ENCODE measurements around the gene HTT. TPM values are rescaled to one million over a fixed set of nuclear protein-coding genes. Genes with fewer than 3 reads are reported as not detected.

Gene HTT
- total and polyA plus RNA-seq, 9 of the 15 experiments (the other 6 are each of a cell fraction or from before 2014, with no cell fraction given) = 0.66 to 31.6 (median 14.7) TPM

DNA sequence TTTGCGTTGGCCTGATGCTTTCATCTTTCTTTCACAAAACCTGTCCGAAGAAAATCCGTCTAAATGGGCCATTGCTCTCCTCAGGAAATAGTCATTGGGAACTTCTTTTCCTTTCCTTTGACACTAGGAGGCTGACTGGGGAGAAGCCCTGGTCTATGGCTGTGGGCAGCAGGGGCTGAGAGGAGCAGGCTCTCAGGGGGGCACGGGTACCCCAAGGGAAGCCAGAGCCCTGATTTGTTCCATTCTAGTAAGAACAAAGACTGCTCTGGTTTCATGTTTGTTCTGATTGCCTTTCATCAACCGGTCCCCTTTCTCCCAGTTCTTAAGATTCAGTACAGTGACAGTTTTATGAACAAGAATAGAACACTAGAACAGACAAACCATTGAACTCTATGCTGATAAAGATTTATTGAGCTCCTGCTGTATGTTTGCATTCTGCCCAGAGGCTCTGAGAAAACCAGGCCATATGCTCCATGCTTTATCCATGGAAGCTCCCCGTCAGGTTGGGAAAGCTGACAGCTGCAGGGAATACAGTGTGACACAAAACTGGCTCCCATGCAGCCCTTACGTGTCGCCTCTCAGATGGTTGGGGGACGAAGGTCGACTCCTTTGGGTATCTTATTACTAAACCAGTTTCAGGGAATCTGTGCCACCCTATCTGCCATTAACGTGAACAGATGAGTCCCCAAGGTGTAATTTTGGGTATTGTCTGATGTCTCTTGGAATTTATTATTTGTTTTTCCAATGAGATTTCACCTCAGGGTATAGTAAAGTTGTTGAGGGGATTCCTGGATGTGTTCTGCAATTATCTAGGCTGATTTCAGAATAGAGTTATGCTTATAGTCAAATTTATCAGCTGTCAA, 102.1 kb downstream of the HTT start:
- CTCF ChIA-PET (ENCODE audit: low intra/inter-chr PET ratio) = no interaction called here
- DNase-seq (ENCODE audit: extremely low read depth in 1 of 4, low spot score in 3 of 4) (no peak), ATAC-seq (no peak), FAIRE-seq (peak; percentile 11)
- Histone ChIP-seq H2AFZ (ENCODE audit: low read depth, low read length) (no peak overlapping the region), H3K9me1 (ENCODE audit: control insufficient read depth, insufficient read depth, low read length) (no peaks in the 10 kb centered on the region), H3K9me3 (replicated peaks; ENCODE audit: control insufficient read depth, insufficient read depth, low read depth, low read length) (no peaks in the 10 kb centered on the region), H3K27me3 (ENCODE audit: control insufficient read depth in 2 of 2, insufficient read depth in 2 of 2, low read length in 2 of 2) (no peaks in the 10 kb centered on the region), H3K79me2 (ENCODE audit: control insufficient read depth, insufficient read depth, low read length) (no peaks in the 10 kb centered on the region), H3K4me3 (no peak overlapping the region), H3K4me2 (ENCODE audit: insufficient read depth, low read length) (no peak overlapping the region), H3K9ac (ENCODE audit: insufficient read depth in 1 of 2, low read depth in 2 of 2, low read length in 2 of 2) (no peak overlapping the region), H3K27ac (ENCODE audit: extremely low read depth, low read depth, low read length) (no peak overlapping the region), H3K36me3 (ENCODE audit: control insufficient read depth, insufficient read depth, low read length) (peaks cover 40% of the 10 kb centered on the region; the same call in 2 of the 3 replicates), H3K4me1 (replicated peaks in 1 of 2; ENCODE audit: control insufficient read depth in 2 of 2, insufficient read depth in 2 of 2, low read length in 2 of 2) (no peaks in the 10 kb centered on the region), H4K20me1 (replicated peaks; ENCODE audit: control insufficient read depth, insufficient read depth, low read length) (no peaks in the 10 kb centered on the region)
- in situ Hi-C loops (cut with MboI) = no loop called here
- intact Hi-C loops (cut with micrococcal nuclease) = no loop called here
- POLR2A ChIA-PET = interaction anchor here (0.6 kb wide), 1 partner anchor 61 kb away, joined by 4 read pairs; no protein-coding TSS in a partner anchor
- WGBS (ENCODE audit: insufficient coverage, low coverage, missing lambda C conversion rate) = 67% methylated on average over 11 of the region's 11 CpGs
- BruUV-seq (replicated peaks) = no TSS peak
- TF ChIP-seq TRIM28 (IDR thresholded peaks at IDR 0.05) (no peak), TGIF2 (CRISPR knock-in tag; IDR thresholded peaks at IDR 0.05) (no peak), XRCC4 (IDR thresholded peaks at IDR 0.05; ENCODE audit: extremely low read depth, insufficient read depth, insufficient read length) (no peak), POLR2H (tag; IDR thresholded peaks at IDR 0.05; ENCODE audit: low read depth) (no peak), RBM34 (IDR thresholded peaks at IDR 0.05; ENCODE audit: borderline replicate concordance, insufficient read depth, low read length) (no peak), HNRNPH1 (optimal IDR thresholded peaks at IDR 0.05; ENCODE audit: low read depth, low read length) (no peak), NEUROD1 (IDR thresholded peaks at IDR 0.05; ENCODE audit: borderline replicate concordance, low read depth, low read length, partially characterized antibody) (no peak), MCM2 (IDR thresholded peaks at IDR 0.05; ENCODE audit: low read depth) (no peak), NCOA1 (IDR thresholded peaks at IDR 0.05; ENCODE audit: low read depth) (no peak), DPF2 (IDR thresholded peaks at IDR 0.05) (no peak), POLR3G (IDR thresholded peaks at IDR 0.05; ENCODE audit: extremely low read depth, insufficient read length, insufficient replicate concordance) (no peak), TAF7 (tag; IDR thresholded peaks at IDR 0.05) (no peak)
- TF ChIP-seq, protein P1, sequence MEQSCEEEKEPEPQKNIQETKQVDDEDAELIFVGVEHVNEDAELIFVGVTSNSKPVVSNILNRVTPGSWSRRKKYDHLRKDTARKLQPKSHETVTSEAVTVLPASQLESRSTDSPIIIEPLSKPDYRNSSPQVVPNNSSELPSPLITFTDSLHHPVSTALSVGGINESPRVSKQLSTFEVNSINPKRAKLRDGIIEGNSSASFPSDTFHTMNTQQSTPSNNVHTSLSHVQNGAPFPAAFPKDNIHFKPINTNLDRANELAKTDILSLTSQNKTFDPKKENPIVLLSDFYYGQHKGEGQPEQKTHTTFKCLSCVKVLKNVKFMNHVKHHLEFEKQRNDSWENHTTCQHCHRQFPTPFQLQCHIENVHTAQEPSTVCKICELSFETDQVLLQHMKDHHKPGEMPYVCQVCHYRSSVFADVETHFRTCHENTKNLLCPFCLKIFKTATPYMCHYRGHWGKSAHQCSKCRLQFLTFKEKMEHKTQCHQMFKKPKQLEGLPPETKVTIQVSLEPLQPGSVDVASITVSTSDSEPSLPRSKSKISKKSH (CRISPR knock-in tag; IDR thresholded peaks at IDR 0.05) = no peak
- TF ChIP-seq, protein P2, sequence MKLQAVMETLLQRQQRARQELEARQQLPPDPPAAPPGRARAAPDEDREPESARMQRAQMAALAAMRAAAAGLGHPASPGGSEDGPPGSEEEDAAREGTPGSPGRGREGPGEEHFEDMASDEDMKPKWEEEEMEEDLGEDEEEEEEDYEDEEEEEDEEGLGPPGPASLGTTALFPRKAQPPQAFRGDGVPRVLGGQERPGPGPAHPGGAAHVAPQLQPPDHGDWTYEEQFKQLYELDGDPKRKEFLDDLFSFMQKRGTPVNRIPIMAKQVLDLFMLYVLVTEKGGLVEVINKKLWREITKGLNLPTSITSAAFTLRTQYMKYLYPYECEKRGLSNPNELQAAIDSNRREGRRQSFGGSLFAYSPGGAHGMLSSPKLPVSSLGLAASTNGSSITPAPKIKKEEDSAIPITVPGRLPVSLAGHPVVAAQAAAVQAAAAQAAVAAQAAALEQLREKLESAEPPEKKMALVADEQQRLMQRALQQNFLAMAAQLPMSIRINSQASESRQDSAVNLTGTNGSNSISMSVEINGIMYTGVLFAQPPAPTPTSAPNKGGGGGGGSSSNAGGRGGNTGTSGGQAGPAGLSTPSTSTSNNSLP (IDR thresholded peaks at IDR 0.05; ENCODE audit: borderline replicate concordance, low read depth, low read length) = no peak
- TF ChIP-seq, protein P3, sequence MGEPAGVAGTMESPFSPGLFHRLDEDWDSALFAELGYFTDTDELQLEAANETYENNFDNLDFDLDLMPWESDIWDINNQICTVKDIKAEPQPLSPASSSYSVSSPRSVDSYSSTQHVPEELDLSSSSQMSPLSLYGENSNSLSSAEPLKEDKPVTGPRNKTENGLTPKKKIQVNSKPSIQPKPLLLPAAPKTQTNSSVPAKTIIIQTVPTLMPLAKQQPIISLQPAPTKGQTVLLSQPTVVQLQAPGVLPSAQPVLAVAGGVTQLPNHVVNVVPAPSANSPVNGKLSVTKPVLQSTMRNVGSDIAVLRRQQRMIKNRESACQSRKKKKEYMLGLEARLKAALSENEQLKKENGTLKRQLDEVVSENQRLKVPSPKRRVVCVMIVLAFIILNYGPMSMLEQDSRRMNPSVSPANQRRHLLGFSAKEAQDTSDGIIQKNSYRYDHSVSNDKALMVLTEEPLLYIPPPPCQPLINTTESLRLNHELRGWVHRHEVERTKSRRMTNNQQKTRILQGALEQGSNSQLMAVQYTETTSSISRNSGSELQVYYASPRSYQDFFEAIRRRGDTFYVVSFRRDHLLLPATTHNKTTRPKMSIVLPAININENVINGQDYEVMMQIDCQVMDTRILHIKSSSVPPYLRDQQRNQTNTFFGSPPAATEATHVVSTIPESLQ (CRISPR knock-in tag; IDR thresholded peaks at IDR 0.05) = no peak
